GM18517 (cell line): ENCODE results near the gene EFEMP2.
"Not testable (repeated sequence)": the region's sequence is repeated elsewhere in the genome, so short reads cannot be mapped to it uniquely, and the experiment has no call there.

ENCODE experiments used
- ATAC-seq: cut with Tn5 transposase; IDR thresholded peaks from one replicate; pipeline ENCODE4 v1.9.1; 2021; ENCODE audit warnings: mild to moderate bottlenecking, moderate library complexity; ENCODE audit not compliant: unreplicated experiment

Gene EFEMP2

DNA sequence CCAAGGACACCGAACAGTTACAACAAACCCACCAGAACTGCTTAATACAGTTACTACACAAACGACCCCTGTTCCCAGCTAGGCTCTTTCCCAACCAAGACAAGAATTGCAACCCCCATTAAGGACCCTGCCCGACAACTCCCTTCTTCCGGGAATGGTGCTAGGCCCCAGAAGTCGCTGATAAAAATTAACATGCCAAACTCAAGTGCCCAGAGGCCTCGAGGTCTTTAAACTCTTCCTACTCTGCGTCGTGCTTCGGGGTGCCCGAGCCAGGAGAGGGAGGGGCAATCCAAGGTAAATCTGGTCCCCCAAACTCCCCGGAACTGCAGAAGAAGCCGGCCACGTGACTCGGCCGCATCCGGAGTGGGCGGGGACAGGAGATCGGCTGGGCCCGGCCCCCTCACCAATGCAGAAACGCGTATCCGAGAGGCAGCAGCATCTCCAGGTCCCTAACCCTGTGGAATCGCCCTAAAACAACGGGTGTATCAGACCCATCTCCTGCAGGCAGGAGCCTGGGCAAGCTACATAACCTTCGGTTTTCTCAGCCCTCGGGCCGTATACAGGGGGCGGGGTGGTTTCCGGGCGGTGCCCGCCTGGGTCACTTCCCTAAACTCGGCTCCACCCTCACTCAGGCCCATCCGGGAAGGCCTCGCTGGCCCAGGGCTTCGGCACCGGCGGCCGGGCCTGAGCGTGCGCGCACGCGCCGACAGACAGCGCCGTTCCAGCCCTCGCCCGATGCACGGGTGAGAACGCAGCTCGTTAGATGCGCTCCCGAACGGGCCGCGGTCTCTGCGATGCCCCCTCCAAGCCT, 15.7 kb downstream of the EFEMP2 start:
- ATAC-seq = no peak

DNA sequence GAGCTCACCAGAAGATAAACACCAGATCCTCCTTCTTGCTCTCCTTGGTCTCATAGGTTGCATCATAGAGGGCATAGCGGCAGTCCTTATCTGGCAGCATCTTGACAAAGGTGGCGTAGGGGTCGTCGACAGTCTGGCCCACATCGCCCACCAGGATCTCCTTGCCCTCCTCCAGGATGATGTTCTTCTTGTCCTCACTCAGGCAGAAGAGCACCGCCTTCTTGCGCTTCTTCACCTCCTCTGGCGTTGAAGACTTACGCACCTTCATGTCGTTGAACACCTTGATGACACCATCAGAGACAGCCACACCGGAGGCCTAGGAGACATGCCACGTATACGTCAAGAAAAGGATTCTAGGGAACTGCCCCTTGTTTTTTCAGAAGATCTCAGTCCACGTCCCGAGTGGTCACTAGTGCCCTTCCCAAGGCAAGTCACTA, 16.7 kb downstream of the EFEMP2 start:
- ATAC-seq = no peak

DNA sequence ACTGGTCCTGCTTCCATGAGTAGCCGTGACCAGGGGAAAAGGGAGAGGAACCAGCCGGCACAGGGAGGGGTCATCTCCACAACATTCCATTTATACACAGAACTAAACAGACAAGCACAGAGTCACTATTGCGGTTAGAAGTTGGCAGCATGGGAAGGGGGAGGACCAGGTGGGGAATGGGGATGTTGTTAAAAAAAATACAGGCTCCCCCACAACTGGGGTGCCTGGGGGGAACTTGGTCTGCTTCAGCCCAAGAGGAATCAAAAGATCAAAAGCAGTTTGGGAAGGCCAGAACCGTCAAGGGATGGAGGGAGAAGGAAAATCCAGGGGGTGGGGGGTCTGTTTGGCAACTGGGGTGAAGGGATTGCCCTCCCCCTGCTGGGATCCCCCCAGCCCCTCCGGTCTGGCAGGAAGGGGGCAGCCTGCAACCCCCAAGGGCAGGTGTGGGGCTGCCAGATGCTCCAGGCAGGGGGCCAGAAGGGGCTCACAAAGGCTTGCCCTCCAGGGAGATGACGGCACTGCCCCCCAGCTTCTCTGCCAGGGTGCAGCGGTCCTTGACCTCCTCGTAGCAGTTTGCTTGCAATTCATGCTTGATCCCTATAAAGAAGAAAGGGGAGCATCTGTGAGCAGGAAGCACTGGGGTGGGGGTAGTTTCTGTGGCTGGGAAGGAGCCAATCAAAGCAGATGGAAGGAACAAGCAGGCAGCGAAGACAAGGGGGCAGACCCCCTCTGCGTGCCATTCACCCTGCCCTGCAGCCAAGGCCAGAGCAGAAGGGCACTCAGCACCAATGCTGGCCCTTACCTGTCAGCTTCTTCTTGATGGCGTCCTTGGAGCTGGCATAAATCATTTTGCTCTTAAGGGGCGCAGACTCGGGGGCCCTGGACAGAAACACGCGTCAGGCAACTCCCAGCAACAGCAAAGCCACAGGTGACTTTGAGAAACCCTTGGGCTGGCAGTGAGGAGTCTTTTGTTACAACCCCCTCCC, 17.5 kb downstream of the EFEMP2 start:
- no peak for ATAC-seq

DNA sequence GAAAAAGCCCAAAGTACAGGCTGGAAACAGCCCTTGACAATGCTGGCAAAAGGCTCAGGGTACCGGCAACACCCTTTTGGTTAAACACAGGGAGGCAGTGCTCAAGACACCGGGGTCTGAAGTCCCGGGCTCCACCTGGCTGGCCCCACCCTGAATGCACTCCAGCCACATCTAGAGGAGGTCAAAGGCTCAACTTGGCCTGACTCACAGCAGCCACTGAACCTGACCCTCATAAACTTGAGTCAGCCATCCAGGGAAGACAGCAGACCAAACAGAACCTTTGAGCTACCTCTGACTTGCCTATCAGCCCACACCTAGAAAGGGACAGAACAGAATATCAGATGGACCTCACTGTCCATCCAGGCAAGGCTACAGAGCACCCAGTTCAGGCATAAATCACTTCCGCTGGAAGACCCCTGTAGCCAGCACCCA, 18.4 kb downstream of the EFEMP2 start:
- ATAC-seq = no peak

DNA sequence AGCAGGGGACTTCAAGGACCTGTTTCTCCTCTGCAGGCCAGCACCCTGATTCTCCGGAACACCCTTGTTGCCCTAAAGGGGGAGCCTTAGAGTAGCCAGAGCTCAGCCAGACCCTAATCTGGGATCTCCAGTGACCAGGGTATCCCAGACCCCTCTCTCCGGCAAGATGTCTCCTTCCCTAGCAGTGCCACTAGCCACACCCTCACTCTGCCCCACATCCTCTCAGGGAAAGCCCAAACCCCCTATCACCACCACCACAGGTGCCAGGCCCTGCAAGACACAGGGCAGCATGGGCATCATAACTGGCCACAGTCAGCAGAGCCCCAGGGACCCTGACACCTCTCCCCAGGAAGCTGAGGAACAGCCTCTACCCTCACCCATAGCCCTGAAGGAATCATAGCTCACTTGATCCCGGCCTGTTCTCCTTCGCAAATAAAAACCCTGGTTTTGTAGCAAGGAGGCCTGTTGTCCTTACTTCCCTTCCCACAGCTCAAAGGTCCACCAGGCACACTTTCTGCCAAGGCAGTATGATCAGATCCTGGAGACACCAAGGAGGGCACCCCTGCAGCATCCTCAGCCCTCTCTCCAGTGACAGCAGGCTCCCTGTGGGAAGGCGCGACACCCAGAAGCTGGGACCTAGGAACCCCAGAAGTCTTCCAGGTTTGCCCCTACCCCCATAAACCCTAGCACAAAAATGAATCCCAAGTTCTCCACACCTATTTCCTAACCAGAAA, 19.2 kb downstream of the EFEMP2 start:
- no peak for ATAC-seq

DNA sequence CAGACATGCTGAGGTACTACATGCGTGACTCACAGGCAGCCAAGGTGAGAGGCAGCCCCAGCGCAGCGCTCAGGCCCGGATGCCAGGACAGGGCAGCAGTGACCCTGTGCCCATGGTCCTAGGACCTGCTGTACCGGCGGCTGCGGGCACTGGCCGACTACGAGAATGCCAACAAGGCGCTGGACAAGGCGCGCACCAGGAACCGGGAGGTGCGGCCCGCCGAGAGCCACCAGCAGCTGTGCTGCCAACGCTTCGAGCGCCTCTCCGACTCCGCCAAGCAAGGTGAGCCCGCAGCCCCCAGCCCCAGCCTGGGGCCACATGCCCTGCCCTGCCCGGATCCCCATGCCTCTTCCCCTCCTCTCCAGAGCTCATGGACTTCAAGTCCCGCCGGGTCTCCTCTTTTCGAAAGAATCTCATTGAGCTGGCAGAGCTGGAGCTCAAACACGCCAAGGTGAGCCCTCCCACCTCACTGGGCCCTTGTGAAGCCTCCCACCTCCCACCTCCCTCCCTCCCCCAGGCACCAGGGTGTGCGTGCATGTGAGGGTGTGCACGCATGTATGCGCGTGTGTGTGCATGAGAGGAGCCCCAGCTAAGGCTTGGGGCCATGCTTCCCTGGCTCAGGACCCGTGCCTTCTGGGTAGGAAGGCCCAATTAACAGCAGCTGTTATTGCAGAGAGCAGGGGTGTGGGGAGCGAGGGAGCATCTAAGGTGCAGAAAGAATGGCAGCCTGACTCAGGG, 19.9 kb downstream of the EFEMP2 start:
- no peak for ATAC-seq

DNA sequence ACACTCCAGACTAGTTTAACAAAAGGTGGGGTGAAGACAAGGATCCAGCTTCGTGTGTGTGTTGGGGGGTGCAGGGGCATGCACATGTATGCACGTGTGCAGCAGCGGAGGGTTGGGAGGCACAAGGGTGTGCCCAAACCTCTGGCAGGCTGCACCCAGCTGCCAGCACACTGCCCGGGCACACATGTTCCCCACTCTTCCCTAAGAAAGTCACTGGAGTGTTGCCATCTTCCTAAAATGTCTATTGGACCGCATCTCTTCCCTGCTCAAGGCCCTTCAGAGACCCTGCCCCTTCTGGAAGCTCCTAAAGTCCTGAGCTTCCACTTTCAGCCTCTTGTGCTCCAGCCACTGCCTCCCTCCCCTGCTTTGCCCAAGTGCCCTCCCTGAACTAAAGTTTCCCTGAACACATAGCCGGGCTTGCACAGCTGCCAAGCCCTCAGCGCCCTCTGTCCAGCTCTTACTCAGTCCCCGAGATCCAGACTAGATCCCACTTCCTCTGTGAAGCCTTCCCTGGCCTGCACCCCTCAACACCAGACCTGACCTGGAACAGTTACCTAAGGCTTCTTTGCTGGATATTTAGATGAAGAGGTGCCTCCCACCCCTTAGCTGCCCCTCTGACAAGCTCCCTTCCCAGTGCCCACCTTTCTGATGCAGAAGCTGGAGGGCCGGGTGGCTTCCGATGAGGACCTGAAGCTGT, 20.6 kb downstream of the EFEMP2 start:
- no peak for ATAC-seq

DNA sequence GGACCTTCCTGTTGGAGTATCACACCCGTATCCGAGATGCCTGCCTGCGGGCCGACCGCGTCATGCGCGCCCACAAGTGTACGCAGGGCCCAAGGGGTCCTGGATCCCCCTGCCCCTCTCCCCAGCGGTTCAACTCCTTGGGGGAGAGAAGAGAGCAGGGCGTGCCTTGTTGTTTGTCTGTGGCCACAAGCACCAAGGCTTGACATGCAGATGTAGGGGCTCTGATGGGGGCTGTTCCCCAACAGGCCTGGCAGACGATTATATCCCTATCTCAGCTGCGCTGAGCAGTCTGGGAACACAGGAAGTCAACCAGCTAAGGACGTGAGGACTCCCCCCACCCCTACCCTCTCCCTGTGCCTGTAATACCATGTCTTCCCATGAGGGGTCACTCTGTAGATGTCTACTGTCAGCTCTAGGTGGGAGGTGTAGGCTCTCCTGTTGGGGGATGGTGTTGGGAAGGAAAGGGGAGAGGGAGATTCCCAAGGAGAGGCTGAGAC, 21.5 kb downstream of the EFEMP2 start:
- no peak for ATAC-seq

DNA sequence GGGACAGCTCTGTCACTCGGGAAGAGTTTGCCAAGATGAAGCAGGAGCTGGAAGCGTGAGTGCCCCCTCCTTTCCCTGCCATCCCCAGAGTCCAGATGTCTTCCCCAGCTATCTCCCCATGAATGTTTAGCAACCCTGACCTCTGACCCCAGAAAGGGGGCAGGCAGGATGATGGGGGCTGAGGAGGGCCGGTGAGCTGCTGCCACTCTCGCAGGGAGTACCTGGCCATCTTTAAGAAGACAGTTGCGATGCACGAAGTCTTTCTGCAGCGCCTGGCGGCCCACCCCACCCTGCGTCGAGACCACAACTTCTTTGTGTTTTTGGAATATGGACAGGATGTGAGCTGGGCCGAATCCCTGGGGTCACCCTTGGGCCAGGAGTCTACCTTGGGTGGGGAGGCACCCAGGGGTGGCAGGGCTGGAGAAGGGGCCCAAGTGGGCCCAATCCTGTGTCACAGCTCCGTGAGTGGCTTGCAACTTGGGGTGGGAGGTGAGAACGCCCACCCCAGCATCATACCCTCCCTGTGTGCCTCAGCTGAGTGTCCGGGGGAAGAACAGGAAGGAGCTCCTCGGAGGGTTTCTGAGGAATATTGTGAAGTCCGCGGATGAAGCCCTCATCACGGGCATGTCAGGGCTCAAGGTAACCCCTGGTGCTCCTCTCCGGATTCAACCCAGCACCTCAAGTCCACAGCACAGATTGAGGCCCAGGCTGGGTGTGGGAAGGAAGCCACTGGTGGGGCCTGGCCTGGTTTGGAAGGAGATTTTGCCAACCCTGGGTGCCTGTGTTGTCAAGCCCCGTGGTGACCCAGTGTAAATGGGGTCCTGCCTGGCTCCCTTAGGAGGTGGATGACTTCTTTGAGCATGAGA, 22.1 kb downstream of the EFEMP2 start:
- ATAC-seq = no peak

DNA sequence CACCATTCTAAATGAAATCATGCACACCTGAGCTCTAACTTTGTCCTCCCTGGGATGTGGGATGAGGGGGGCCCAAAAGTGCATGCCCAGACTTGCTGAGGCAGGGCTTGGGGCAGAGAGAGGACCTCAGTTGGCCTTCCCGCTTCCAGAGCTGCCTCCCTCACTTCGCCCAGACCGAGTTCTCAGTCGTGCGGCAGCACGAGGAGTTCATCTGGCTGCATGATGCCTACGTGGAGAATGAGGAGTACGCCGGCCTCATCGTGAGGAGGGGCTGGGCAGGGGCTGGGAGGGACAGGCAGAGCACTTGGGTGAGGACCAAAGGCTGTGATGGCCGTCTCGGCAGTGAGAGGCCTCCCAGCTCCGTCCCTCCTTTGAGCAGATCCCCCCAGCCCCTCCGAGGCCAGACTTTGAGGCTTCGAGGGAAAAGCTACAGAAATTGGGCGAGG, 22.8 kb downstream of the EFEMP2 start:
- no peak for ATAC-seq

DNA sequence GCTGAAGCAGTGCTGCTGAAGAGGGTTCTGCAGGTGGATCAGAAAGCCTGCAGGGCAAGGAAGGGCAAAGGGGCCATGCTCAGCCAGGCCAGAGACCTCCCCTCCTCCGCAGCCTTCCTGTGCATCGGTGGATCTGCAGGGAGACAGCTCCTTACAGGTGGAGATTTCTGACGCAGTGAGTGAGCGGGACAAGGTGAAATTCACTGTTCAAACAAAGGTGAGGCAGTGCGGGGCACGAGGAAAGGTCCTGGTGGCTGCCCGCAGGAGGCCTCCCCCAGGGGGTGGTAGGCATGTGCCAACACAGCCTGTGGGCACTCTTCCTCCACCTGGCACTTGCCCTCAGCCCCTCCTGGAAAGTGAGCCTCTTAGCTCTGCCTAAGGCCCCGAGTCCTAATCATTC, 23.2 kb downstream of the EFEMP2 start:
- no peak for ATAC-seq

DNA sequence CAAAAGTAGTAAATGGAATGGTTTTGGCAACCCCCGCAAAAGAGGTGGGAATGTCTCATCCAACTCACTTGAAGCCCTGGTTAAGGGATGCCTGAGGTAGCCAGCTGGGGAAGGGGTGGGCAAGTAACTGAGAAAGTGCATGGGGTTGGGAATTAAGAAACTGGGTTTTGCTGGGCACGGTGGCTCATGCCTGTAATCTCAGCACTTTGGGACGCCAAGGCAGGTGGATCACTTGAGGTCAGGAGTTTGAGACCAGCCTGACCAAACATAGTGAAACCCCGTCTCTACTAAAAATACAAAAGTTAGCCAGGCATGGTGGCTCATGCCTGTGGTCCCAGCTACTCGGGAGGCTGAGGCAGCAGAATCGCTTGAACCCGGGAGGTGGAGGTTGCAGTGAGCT, 23.9 kb downstream of the EFEMP2 start:
- not testable (repeated sequence) for ATAC-seq

DNA sequence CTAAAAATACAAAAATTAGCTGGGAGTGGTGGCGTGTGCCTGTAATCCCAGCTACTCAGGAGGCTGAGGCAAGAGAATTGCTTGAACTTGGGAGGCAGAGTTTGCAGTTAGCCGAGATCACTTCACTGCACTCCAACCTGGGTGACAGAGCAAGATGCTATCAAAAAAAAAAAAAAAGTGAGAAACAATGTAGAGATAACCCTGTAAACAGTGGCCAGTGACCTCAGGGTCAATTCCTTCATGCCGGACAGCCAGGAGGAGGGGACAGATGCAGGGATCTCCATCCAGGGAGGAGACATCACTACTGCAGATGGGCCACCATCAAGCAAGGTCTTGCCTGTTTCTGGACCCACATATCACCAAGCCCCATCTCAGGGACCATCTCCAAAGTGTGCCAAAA, 24.9 kb downstream of the EFEMP2 start:
- no peak for ATAC-seq

DNA sequence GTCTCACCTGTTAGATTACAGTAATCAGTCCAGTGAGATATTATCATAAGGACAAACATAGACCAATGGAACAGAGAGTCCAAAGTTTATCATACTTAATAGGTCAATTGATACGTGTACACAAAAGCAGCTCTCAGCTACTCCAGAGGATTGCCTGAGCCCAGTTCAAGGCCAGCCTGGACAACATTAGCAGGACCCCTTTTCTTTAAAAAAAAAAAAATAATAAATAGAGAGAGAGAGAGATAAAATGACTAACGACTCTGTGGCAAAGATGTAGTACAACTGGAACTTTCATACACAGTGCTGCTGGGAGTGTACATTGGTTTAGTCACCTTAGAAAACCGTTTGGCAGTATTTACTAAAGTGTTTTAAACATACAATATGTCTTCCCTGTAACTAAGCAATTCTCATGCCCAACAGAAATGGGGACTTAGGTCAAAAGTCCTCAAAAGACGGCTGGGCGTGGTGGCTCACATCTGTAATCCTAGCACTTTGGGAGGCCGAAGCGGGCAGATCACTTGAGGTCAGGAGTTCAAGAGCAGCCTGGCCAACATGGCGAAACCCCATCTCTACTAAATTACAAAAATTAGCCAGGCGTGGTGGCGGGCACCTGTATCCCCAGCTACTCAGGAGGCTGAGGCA, 28.2 kb downstream of the EFEMP2 start:
- no peak for ATAC-seq

DNA sequence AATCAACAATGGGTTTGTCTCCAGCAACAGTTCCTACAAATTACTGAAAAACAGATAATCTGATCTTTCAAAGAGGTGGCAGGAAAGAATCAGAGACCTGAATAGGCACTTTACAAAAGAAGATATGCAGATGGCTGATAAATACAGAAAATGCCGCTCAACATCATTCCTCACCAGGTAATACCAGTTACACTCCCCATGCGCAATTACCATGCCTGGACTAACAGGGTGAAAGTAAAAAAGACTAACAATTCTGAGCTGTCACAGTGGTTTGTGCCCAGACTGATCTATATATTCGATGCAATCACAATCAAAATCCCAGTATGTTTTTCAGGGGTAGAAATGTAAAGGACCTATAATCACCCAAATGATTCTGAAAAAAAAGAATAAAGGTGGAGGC, 28.8 kb downstream of the EFEMP2 start:
- no peak for ATAC-seq

DNA sequence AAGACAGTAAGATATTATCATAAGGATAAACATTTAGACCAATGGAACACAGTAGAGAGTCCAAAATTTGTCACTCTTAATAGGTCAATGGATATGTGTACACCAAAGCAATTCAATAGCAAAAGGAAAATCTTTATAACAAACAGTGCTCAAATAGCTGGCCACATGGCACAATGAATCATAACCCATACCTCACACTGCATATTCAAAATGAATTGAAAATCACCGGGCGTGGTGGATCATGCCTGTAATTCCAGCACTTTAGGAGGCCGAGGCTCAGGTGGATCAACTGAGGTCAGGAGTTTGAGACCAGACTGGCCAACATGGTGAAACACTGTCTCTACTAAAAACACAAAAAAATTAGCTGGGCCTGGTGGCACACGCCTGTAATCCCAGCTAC, 30.5 kb downstream of the EFEMP2 start:
- no peak for ATAC-seq

DNA sequence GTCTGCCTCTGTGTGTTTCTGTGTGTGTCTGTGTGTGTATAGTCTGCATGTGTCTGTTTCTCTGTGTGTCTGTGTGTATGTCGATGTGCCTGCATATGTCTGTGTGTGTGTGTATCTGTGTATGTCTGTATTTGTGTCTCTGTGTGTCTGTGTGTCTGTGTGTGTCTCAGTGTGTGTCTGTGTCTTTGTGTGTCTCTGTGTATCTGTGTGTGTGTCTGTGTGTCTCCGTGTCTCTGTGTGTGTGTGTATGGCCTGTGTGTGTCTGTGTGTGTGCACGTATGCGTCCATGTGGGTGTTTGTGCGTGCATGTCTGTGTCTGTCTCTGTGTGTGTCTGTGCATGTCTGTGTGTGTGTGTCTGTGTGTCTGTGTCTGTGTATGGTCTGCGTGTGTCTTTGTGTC, 38.4 kb downstream of the EFEMP2 start:
- no peak for ATAC-seq
